Measurements from ENCODE around the gene APH1B. TPM values are rescaled to one million over a fixed set of nuclear protein-coding genes. Genes with fewer than 3 reads are reported as not detected.
"Not testable (repeated sequence)": the region's sequence is repeated elsewhere in the genome, so short reads cannot be mapped to it uniquely, and the experiment has no call there.

The APH1B gene
- polyA plus RNA-seq, 4 donors, result 1.4 to 22.8 (median 3.1) TPM

DNA sequence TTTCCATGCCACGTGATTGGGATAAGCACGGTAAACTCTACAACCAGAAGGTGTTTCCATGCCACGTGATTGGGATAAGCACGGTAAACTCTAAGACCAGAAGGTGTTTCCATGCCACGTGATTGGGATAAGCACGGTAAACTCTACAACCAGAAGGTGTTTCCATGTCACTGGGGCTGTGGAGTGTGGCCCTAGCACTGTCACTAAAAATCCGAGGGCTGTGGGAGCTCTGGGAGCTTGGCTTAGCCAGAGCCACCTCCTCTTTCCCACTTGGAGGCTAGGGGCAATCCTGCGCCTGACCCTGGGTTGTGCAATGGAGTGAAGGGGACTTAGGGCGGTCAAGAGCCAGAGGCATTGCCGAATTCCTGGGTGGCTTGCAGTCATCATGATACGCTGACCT is 43.6 kb downstream of the APH1B start:
- WGBS, 3 donors, result 92 to 94% (median 92%) methylated on average over 7 to 8 of the region's 11 CpGs
- not testable (repeated sequence) for FAIRE-seq; H3K4me1 ChIP-seq (ENCODE audit: control insufficient read depth in 3 of 3, insufficient read depth in 2 of 3, low read depth in 1 of 3, low read length in 2 of 3); H3K36me3 ChIP-seq (ENCODE audit: control insufficient read depth in 3 of 3, insufficient read depth in 2 of 3, low read depth in 1 of 3, low read length in 3 of 3); H3K4me3 ChIP-seq (ENCODE audit: low read depth in 1 of 3, low read length in 3 of 3); H3K9me3 ChIP-seq (ENCODE audit: control insufficient read depth in 2 of 2, insufficient read depth in 1 of 2, low read depth in 1 of 2, low read length in 1 of 2); DNase-seq; H3K27me3 ChIP-seq (ENCODE audit: control insufficient read depth in 3 of 3, insufficient read depth in 3 of 3, low read length in 3 of 3); H3K27ac ChIP-seq (ENCODE audit: low read depth in 1 of 3, low read length in 2 of 3)

DNA sequence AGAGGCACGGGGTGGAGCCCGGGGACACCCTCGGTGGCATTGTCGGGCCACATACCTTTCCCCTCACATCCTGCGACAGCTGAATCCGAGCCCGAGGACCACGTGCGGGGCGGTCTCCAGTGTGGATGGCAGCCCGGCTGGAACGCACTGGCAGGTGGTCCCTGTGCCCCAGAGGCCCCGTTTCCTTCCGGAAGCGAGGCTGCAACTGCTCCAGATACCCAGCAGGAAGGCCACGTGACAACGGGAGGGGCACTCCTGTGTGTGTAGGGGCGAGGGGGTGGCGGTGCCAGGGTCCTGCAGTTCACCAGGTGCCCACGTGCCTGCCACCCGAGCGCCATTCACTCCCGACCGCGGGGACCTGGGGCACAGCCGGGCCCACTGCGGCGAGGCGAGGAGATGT is 44.1 kb downstream of the APH1B start:
- 89 to 94% (median 93%) methylated on average over 29 of the region's 29 CpGs for WGBS, 3 donors
- FAIRE-seq (no peak), DNase-seq (no peak)
- Histone ChIP-seq H3K27ac (ENCODE audit: low read depth in 1 of 3, low read length in 2 of 3) (no peak overlapping the region), H3K4me1 (ENCODE audit: control insufficient read depth in 3 of 3, insufficient read depth in 2 of 3, low read depth in 1 of 3, low read length in 2 of 3) (no peaks in the 10 kb centered on the region), H3K9me3 (ENCODE audit: control insufficient read depth in 2 of 2, insufficient read depth in 1 of 2, low read depth in 1 of 2, low read length in 1 of 2) (no peaks in the 10 kb centered on the region), H3K27me3 (ENCODE audit: control insufficient read depth in 3 of 3, insufficient read depth in 3 of 3, low read length in 3 of 3) (no peaks in the 10 kb centered on the region), H3K36me3 (ENCODE audit: control insufficient read depth in 3 of 3, insufficient read depth in 2 of 3, low read depth in 1 of 3, low read length in 3 of 3) (no peaks in the 10 kb centered on the region), H3K4me3 (ENCODE audit: low read depth in 1 of 3, low read length in 3 of 3) (no peak overlapping the region)

DNA sequence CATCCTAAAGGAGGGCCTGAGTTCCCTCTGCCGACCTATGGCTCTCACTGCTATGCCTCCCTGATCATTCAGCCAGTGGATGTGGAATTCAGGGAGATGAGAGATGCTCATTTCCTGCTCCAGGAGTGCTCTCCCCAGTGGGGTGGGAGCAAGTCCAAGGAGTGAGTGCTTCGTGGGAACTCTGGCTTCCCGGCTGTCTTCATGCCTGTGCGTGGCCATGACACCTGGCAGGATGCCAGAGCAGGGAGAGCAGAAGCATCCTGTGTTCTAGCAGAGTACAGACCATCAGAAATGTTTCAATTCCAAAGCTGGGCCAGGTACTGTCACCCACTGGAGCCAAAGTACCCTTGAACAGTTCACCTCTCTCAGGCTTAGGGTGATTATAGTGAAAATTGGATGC is 45.1 kb downstream of the APH1B start:
- Histone ChIP-seq H3K27ac (ENCODE audit: low read depth in 1 of 3, low read length in 2 of 3) (no peak overlapping the region), H3K27me3 (ENCODE audit: control insufficient read depth in 3 of 3, insufficient read depth in 3 of 3, low read length in 3 of 3) (no peaks in the 10 kb centered on the region), H3K9me3 (ENCODE audit: control insufficient read depth in 2 of 2, insufficient read depth in 1 of 2, low read depth in 1 of 2, low read length in 1 of 2) (no peaks in the 10 kb centered on the region), H3K4me3 (ENCODE audit: low read depth in 1 of 3, low read length in 3 of 3) (no peak overlapping the region), H3K4me1 (ENCODE audit: control insufficient read depth in 3 of 3, insufficient read depth in 2 of 3, low read depth in 1 of 3, low read length in 2 of 3) (no peaks in the 10 kb centered on the region), H3K36me3 (ENCODE audit: control insufficient read depth in 3 of 3, insufficient read depth in 2 of 3, low read depth in 1 of 3, low read length in 3 of 3) (no peaks in the 10 kb centered on the region)
- FAIRE-seq, result no peak
- 22 to 34% (median 26%) methylated on average over 4 of the region's 4 CpGs for WGBS, 3 donors
- peak; percentile 5 to 26 for DNase-seq

DNA sequence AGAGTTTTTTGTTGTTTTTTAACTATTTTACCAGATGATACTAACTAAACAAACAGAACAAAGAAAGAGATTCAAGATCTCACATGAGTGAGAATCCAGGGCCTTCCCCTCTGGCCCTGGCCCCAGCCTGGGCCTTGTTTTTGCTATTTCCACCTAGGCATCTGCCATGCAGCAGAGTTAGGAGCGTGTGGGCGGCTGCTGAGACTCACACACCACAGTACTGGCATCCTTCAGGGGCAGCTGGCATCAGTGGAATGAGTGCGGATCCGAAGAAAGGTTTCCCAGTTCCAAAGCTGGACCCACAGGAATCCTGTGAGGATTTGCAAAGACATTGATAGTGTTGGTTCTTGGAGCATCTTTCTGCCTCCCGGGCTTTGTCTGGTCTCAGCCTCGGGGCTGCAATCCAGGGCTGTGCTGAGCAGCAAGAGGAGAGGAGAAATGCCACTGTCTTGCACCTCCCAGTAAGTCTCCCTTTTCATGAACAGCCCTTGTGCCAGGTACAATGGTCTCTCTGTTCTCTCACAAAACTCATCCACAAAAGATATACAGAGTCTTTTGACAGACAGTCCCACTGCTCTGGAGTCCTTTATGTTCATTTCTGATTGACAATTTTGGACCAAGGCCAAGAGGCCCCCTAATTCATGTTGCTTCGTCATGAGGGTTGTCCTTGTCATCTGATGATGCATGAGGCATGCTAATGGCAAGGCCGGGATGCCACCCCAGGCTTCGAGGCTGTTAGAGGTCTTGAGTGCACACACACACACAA is 46.6 kb downstream of the APH1B start:
- no peaks in the 10 kb centered on the region for H3K9me3 ChIP-seq (ENCODE audit: control insufficient read depth in 2 of 2, insufficient read depth in 1 of 2, low read depth in 1 of 2, low read length in 1 of 2)
- no peaks in the 10 kb centered on the region for H3K27me3 ChIP-seq (ENCODE audit: control insufficient read depth in 3 of 3, insufficient read depth in 3 of 3, low read length in 3 of 3)
- no peak overlapping the region for H3K4me3 ChIP-seq (ENCODE audit: low read depth in 1 of 3, low read length in 3 of 3)
- 83 to 88% (median 84%) methylated on average over 9 of the region's 9 CpGs for WGBS, 3 donors
- FAIRE-seq, result no peak
- H3K27ac ChIP-seq (ENCODE audit: low read depth in 1 of 3, low read length in 2 of 3), result no peak overlapping the region
- H3K36me3 ChIP-seq (ENCODE audit: control insufficient read depth in 3 of 3, insufficient read depth in 2 of 3, low read depth in 1 of 3, low read length in 3 of 3), result no peaks in the 10 kb centered on the region
- H3K4me1 ChIP-seq (ENCODE audit: control insufficient read depth in 3 of 3, insufficient read depth in 2 of 3, low read depth in 1 of 3, low read length in 2 of 3), result no peaks in the 10 kb centered on the region
- no peak for DNase-seq

DNA sequence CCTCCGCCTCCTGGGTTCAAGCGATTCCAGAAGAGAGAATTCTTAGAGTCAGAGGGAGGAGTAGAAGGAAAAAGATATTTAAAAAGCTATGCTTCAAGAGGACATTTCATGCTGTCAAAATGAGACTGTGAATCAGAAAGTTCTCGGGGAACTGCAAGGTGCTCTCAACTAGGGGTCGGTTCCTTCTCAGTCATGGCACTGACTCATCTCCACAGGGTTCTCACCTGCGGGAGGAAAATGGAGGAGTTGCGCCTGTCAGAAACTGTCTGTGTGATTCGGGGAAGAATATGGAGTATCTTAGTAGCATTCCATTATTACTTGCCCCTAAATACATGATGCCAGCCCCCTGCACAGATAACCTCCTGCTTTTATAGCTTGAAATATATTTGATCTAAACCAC is 47.4 kb downstream of the APH1B start:
- Histone ChIP-seq H3K4me3 (ENCODE audit: low read depth in 1 of 3, low read length in 3 of 3) (no peak overlapping the region), H3K36me3 (ENCODE audit: control insufficient read depth in 3 of 3, insufficient read depth in 2 of 3, low read depth in 1 of 3, low read length in 3 of 3) (no peaks in the 10 kb centered on the region), H3K27me3 (ENCODE audit: control insufficient read depth in 3 of 3, insufficient read depth in 3 of 3, low read length in 3 of 3) (no peaks in the 10 kb centered on the region), H3K9me3 (ENCODE audit: control insufficient read depth in 2 of 2, insufficient read depth in 1 of 2, low read depth in 1 of 2, low read length in 1 of 2) (no peaks in the 10 kb centered on the region), H3K4me1 (ENCODE audit: control insufficient read depth in 3 of 3, insufficient read depth in 2 of 3, low read depth in 1 of 3, low read length in 2 of 3) (no peaks in the 10 kb centered on the region), H3K27ac (ENCODE audit: low read depth in 1 of 3, low read length in 2 of 3) (no peak overlapping the region)
- DNase-seq, result no peak
- FAIRE-seq, result no peak
- 87 to 93% (median 92%) methylated on average over 7 of the region's 7 CpGs for WGBS, 3 donors

DNA sequence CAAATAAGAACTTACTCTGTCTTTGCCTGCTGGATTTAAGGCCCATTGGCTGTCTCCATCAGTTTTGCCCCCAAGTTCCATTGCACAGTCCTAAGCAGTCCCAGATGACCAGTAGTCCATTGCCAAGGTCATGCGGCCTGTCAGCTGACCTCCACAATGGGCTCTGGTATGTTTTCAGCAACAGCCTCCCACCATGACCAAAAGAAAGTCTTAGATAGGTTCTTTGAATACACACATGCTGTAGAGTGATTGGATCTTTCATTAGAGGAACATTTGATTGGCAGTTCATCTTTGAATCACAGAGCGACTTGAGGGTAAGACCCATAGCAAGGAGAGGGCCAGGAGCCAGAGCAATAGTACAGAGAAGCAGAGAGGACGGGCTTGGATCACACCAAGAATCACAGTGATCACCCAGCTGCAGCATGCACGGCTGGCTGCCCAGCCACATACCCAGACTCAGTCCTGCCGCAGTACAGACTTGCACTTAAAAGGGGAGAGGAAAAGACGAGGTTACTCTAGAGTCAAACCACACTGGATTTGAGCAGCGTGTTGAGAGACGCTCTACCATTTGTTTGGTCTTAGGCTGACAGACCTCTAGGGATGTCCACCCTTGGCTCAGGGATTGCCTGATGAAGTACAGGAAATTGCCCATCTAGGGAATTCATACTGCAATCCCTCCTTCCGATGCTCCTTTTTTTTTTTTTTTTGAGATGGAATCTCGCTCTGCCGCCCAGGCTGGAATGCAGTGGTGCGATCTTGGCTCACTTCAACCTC is 50.4 kb downstream of the APH1B start:
- FAIRE-seq (no peak), DNase-seq (no peak)
- WGBS, 3 donors, result 83 to 95% (median 86%) methylated on average over 12 of the region's 12 CpGs
- Histone ChIP-seq H3K4me1 (ENCODE audit: control insufficient read depth in 3 of 3, insufficient read depth in 2 of 3, low read depth in 1 of 3, low read length in 2 of 3) (no peaks in the 10 kb centered on the region), H3K27me3 (ENCODE audit: control insufficient read depth in 3 of 3, insufficient read depth in 3 of 3, low read length in 3 of 3) (no peaks in the 10 kb centered on the region), H3K4me3 (ENCODE audit: low read depth in 1 of 3, low read length in 3 of 3) (no peak overlapping the region), H3K27ac (ENCODE audit: low read depth in 1 of 3, low read length in 2 of 3) (no peak overlapping the region), H3K36me3 (ENCODE audit: control insufficient read depth in 3 of 3, insufficient read depth in 2 of 3, low read depth in 1 of 3, low read length in 3 of 3) (no peaks in the 10 kb centered on the region), H3K9me3 (ENCODE audit: control insufficient read depth in 2 of 2, insufficient read depth in 1 of 2, low read depth in 1 of 2, low read length in 1 of 2) (no peaks in the 10 kb centered on the region)

DNA sequence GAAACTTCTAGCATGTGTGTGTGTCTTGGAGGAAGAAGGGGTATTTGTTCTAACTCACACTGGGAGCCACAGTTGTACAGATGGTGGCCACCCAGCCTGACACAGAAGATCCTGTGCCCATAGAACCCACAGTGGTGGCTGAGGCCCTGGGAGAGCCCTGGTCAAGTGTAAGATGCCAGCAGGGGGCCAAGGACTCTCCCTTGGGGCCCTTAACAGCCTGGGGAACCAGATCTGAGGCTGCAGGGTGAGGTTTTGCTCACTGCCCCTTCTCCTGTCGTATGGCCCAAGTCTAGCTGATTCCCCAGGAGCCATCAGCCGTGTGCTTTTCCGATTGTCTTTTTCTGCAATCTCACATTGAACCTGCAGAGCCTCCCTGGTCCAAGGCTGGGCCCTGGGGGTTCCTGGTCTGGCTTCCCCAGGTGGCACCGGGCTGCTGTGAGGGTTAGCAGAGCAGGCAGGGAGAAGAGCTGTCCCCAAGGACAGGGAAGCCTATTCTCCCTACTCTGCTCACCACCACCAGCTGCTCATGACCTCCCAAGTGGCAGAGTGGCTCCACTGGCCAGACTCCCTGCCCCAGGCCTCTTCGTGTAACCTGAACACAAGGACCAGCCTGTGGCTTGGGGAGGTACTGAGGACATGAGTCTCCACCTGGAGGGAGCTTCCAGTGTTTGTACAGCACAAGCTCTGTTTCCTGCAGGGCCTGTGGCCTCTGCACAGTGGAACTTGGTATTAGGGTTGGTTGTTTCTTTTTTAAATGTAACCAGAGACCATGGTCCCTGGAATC is 52.4 kb downstream of the APH1B start:
- no peaks in the 10 kb centered on the region for H3K27me3 ChIP-seq (ENCODE audit: control insufficient read depth in 3 of 3, insufficient read depth in 3 of 3, low read length in 3 of 3)
- no peaks in the 10 kb centered on the region for H3K9me3 ChIP-seq (ENCODE audit: control insufficient read depth in 2 of 2, insufficient read depth in 1 of 2, low read depth in 1 of 2, low read length in 1 of 2)
- no peaks in the 10 kb centered on the region for H3K36me3 ChIP-seq (ENCODE audit: control insufficient read depth in 3 of 3, insufficient read depth in 2 of 3, low read depth in 1 of 3, low read length in 3 of 3)
- FAIRE-seq, result no peak
- no peak for DNase-seq
- no peak overlapping the region for H3K4me3 ChIP-seq (ENCODE audit: low read depth in 1 of 3, low read length in 3 of 3)
- WGBS, 3 donors, result 89 to 97% (median 95%) methylated on average over 5 of the region's 5 CpGs
- H3K4me1 ChIP-seq (ENCODE audit: control insufficient read depth in 3 of 3, insufficient read depth in 2 of 3, low read depth in 1 of 3, low read length in 2 of 3), result no peaks in the 10 kb centered on the region
- H3K27ac ChIP-seq (ENCODE audit: low read depth in 1 of 3, low read length in 2 of 3), result no peak overlapping the region

DNA sequence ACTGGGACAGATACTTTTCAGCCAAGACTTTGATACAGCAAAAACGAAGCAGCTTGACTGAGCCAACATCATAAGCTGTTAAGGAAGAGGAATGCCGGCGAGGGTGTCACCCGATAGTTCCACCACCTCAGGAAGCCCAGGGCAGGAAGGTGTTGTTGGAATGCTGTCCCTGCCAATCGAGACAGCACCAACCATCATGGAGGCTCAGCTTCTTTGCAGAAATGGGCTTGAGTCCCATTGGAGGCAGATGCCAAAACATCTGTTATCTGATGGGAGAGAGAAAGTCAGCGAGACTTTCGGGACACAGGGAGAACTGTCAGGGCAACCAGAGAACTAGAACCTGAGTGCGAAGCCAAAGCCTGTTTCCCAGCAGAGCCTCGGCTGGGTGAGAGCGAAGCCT is 53.5 kb downstream of the APH1B start:
- Histone ChIP-seq H3K27ac (ENCODE audit: low read depth in 1 of 3, low read length in 2 of 3) (no peak overlapping the region), H3K4me3 (ENCODE audit: low read depth in 1 of 3, low read length in 3 of 3) (no peak overlapping the region), H3K27me3 (ENCODE audit: control insufficient read depth in 3 of 3, insufficient read depth in 3 of 3, low read length in 3 of 3) (no peaks in the 10 kb centered on the region), H3K36me3 (ENCODE audit: control insufficient read depth in 3 of 3, insufficient read depth in 2 of 3, low read depth in 1 of 3, low read length in 3 of 3) (no peaks in the 10 kb centered on the region), H3K4me1 (ENCODE audit: control insufficient read depth in 3 of 3, insufficient read depth in 2 of 3, low read depth in 1 of 3, low read length in 2 of 3) (no peaks in the 10 kb centered on the region), H3K9me3 (ENCODE audit: control insufficient read depth in 2 of 2, insufficient read depth in 1 of 2, low read depth in 1 of 2, low read length in 1 of 2) (no peaks in the 10 kb centered on the region)
- 85 to 92% (median 91%) methylated on average over 10 of the region's 10 CpGs for WGBS, 3 donors
- DNase-seq (no peak), FAIRE-seq (no peak)

All from small intestine (tissue), 7 donors.